Pons (tissue), 1 donor: ENCODE data around the gene GPC5.
A peak's percentile ranks its signal among the peaks of the same experiment; 100 is the strongest.
"Not testable (repeated sequence)": the region's sequence is repeated elsewhere in the genome, so short reads cannot be mapped to it uniquely, and the experiment has no call there.

Experiments
- DNase-seq: peaks from one replicate; pipeline ENCODE4 v3.0.0-alpha.2; 2016; ENCODE audit warnings: low spot score

The GPC5 gene

GRCh38 chr13:92657565-92657964 lies 1259.1 kb downstream of the GPC5 start:
- DNase-seq, result no peak

GRCh38 chr13:92658293-92658692 lies 1259.9 kb downstream of the GPC5 start:
- no peak for DNase-seq

- DNase-seq, result no peak
Measured at GRCh38 chr13:92661406-92661805, 1263.0 kb downstream of the GPC5 start.

- no peak for DNase-seq
Measured at GRCh38 chr13:92668157-92668556, 1269.7 kb downstream of the GPC5 start.

- no peak for DNase-seq
Measured at GRCh38 chr13:92670096-92670495, 1271.7 kb downstream of the GPC5 start.

GRCh38 chr13:92671821-92672220 lies 1273.4 kb downstream of the GPC5 start:
- DNase-seq, result no peak

GRCh38 chr13:92676246-92676645 lies 1277.8 kb downstream of the GPC5 start:
- no peak for DNase-seq

- no peak for DNase-seq
Measured at GRCh38 chr13:92677571-92677970, 1279.2 kb downstream of the GPC5 start.

GRCh38 chr13:92679602-92680001 lies 1281.2 kb downstream of the GPC5 start:
- DNase-seq, result no peak

- DNase-seq, result no peak
Measured at GRCh38 chr13:92681239-92681638, 1282.8 kb downstream of the GPC5 start.

- DNase-seq, result no peak
Measured at GRCh38 chr13:92682832-92683517, 1284.6 kb downstream of the GPC5 start.

- no peak for DNase-seq
Measured at GRCh38 chr13:92694047-92694446, 1295.6 kb downstream of the GPC5 start.

GRCh38 chr13:92695827-92696226 lies 1297.4 kb downstream of the GPC5 start:
- DNase-seq, result not testable (repeated sequence)

GRCh38 chr13:92716749-92717148 lies 1318.3 kb downstream of the GPC5 start:
- DNase-seq, result no peak

- no peak for DNase-seq
Measured at GRCh38 chr13:92717857-92718256, 1319.4 kb downstream of the GPC5 start.

GRCh38 chr13:92719868-92720267 lies 1321.4 kb downstream of the GPC5 start:
- DNase-seq, result no peak

GRCh38 chr13:92721620-92722019 lies 1323.2 kb downstream of the GPC5 start:
- DNase-seq, result no peak

GRCh38 chr13:92727118-92727517 lies 1328.7 kb downstream of the GPC5 start:
- no peak for DNase-seq

- DNase-seq, result no peak
Measured at GRCh38 chr13:92734068-92734467, 1335.6 kb downstream of the GPC5 start.

- no peak for DNase-seq
Measured at GRCh38 chr13:92734545-92734944, 1336.1 kb downstream of the GPC5 start.

- DNase-seq, result no peak
Measured at GRCh38 chr13:92735909-92736308, 1337.5 kb downstream of the GPC5 start.

GRCh38 chr13:92739306-92739818 lies 1340.9 kb downstream of the GPC5 start:
- no peak for DNase-seq

- no peak for DNase-seq
Measured at GRCh38 chr13:92743992-92744391, 1345.6 kb downstream of the GPC5 start.

- peak; percentile 20 for DNase-seq
Measured at GRCh38 chr13:92745258-92745657, 1346.8 kb downstream of the GPC5 start.
